Small intestine (tissue), 7 donors: Measurements from ENCODE around the gene RECK. TPM values are rescaled to one million over a fixed set of nuclear protein-coding genes. Genes with fewer than 3 reads are reported as not detected.
"Not testable (repeated sequence)": the region's sequence is repeated elsewhere in the genome, so short reads cannot be mapped to it uniquely, and the experiment has no call there.

ENCODE experiments used
- DNase-seq, 2 donors: peaks; one replicate each; pipeline versions ENCODE4 v3.0.0 to v3.0.0-alpha.2; 2013
- FAIRE-seq: peaks from 2 replicates; lab custom pipeline; 2012; peaks lifted over from hg19 to GRCh38; lab: Jason Lieb, UNC
- H3K27ac ChIP-seq, 3 donors: one replicate each; pipeline ENCODE4 v1.5.1; 2013; ENCODE audit warnings: low read length in 2 of 3, mild to moderate bottlenecking in 2 of 3, control low read depth in 1 of 3, inconsistent platforms in 1 of 3, low read depth in 1 of 3, moderate library complexity in 1 of 3
- H3K27me3 ChIP-seq, 3 donors: one replicate each; pipeline ENCODE4 v1.6.1; 2013; ENCODE audit warnings: low read length in 3 of 3, inconsistent platforms in 1 of 3; ENCODE audit not compliant: control insufficient read depth in 3 of 3, insufficient read depth in 3 of 3
- H3K36me3 ChIP-seq, 3 donors: one replicate each; pipeline ENCODE4 v1.6.1; 2013; ENCODE audit warnings: low read length in 3 of 3, inconsistent platforms in 1 of 3, low read depth in 1 of 3, mild to moderate bottlenecking in 1 of 3, moderate library complexity in 1 of 3; ENCODE audit not compliant: control insufficient read depth in 3 of 3, insufficient read depth in 2 of 3
- H3K4me1 ChIP-seq, 3 donors: one replicate each; pipeline ENCODE4 v1.6.1; 2013; ENCODE audit warnings: low read length in 2 of 3, inconsistent platforms in 1 of 3, low read depth in 1 of 3, mild to moderate bottlenecking in 1 of 3, moderate library complexity in 1 of 3; ENCODE audit not compliant: control insufficient read depth in 3 of 3, insufficient read depth in 2 of 3
- H3K4me3 ChIP-seq, 3 donors: one replicate each; pipeline ENCODE4 v1.5.1; 2013; ENCODE audit warnings: low read length in 3 of 3, control low read depth in 1 of 3, inconsistent platforms in 1 of 3, low read depth in 1 of 3, mild to moderate bottlenecking in 1 of 3, moderate library complexity in 1 of 3
- H3K9me3 ChIP-seq, 2 donors: one replicate each; pipeline ENCODE4 v1.6.1; 2013; ENCODE audit warnings: low read depth in 1 of 2, low read length in 1 of 2; ENCODE audit not compliant: control insufficient read depth in 2 of 2, insufficient read depth in 1 of 2
- WGBS, 3 donors: extraction: QIAGEN DNeasy Blood & Tissue Kit; methylation state at CpG; one replicate each; pipeline ENCODE4 v1.1.7; 2013; 5-methylcytosine and 5-hydroxymethylcytosine counted together
- polyA plus RNA-seq, 4 donors: library from polyadenylated mRNA; stranded (reverse) in 3 of 4; unstranded in 1 of 4; fragments of 200-250 nt in 3 of 4; fragments of 120-200 nt in 1 of 4; gene quantifications; one replicate each; pipeline versions ENCODE4 v1.2.1 to v1.2.3, GENCODE V29; 2013
- donor health status: healthy with polysubstance abuse.
- donor health status: control.
- donor health status: control.
- donor health status: Bipolar disorder and iron deficiency.
- donor health status: healthy.

RECK gene
- polyA plus RNA-seq, 4 donors, result 0.81 to 5.0 (median 4.7) TPM; not detected in 1

DNA sequence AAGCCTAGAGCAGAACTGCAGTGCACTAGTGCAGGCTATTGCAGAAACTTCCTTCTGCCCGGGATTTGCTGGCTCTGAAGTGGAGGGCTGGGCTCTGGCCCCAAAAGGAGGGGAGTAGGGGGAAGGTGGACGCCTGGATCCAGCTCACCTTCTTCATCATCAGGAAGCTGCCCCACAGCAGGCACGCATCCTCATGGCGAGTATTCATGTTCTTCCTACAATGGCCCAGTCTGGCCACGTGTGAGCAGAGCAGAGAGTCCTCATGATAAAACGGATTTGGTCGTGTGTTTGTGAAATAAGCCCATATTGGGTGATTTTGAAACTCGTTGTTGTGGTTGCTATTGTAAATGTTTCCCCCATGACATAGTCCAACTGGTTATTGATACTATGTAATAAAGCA, 91.6 kb downstream of the RECK start:
- 65 to 83% (median 72%) methylated on average over 8 of the region's 8 CpGs for WGBS, 3 donors
- H3K4me1 ChIP-seq, result peaks cover 0 to 23% (median 13%) of the 10 kb centered on the region in 3 donors
- DNase-seq (no peak), FAIRE-seq (no peak)
- H3K9me3 ChIP-seq, result no peaks in the 10 kb centered on the region
- no peak overlapping the region for H3K4me3 ChIP-seq
- H3K27me3 ChIP-seq, result no peaks in the 10 kb centered on the region
- no peaks in the 10 kb centered on the region for H3K36me3 ChIP-seq
- no peak overlapping the region for H3K27ac ChIP-seq

DNA sequence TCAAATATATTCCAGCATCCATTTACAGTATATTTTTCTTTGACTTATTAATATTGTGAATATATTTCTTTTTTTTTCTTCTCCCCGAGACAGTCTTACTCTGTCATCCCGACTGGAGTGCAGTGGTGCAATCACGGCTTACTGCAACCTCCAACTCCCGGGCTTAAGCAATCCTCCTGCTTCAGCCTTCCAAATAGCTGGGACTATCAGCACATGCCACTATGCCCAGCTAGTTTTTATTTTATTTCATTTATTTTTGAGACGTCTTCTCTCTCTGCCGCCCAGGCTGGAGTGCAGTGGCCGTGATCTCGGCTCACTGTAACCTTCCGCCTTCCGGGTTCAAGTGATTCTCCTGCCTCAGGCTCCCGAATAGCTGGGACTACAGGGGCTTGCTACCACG, 92.4 kb downstream of the RECK start:
- FAIRE-seq, result no peak
- no peaks in the 10 kb centered on the region for H3K27me3 ChIP-seq
- H3K9me3 ChIP-seq, result no peaks in the 10 kb centered on the region
- peaks cover 0 to 23% (median 13%) of the 10 kb centered on the region in 3 donors for H3K4me1 ChIP-seq
- no peaks in the 10 kb centered on the region for H3K36me3 ChIP-seq
- WGBS, 3 donors, result 95 to 99% (median 97%) methylated on average over 12 of the region's 12 CpGs
- no peak for DNase-seq
- no peak overlapping the region for H3K4me3 ChIP-seq
- no peak overlapping the region for H3K27ac ChIP-seq

DNA sequence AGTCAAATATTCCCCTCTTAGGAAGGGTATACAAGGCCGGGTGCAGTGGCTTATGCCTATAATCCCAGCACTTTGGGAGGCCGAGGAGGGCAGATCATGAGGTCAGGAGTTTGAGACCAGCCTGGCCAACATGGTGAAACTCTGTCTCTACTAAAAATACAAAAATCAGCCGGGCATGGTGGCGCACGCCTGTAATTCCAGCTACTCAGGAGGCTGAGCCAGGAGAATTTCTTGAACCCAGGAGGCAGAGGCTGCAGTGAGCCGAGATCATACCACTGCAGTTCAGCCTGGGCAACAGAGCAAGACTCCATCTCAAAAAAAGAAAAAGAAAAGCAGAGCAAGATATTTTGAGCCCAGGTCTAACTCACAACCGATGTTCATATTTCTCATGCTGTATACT, 95.0 kb downstream of the RECK start:
- Histone ChIP-seq H3K27me3 (peaks cover 0 to 18% (median 0%) of the 10 kb centered on the region in 3 donors), H3K4me1 (peaks cover 0 to 10% (median 8%) of the 10 kb centered on the region in 3 donors)
- not testable (repeated sequence) for H3K4me3 ChIP-seq, FAIRE-seq, H3K36me3 ChIP-seq, H3K27ac ChIP-seq, H3K9me3 ChIP-seq, DNase-seq
- 90 to 95% (median 93%) methylated on average over 7 of the region's 7 CpGs for WGBS, 3 donors

DNA sequence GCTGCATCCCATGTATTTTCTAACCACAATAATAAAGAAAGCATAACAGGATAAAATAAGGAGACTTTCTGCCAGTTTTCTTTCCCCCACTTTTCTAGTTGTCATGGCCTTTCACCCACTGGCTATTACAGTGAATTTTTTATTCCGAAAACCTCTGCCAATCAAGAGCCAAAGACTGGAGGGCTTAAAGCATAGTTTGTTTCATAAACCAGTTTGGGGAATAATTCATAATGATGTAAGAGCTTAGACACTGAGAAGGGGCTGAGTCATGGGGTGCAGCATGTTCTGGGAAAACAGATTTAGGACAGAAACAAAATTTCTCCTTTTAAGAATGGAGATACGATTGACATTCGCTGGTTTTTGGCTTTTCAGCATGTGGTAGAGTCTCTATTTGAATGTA, 95.4 kb downstream of the RECK start:
- no peak overlapping the region for H3K27ac ChIP-seq
- H3K4me3 ChIP-seq, result no peak overlapping the region
- H3K4me1 ChIP-seq, result peaks cover 0 to 9% (median 7%) of the 10 kb centered on the region in 3 donors
- no peak for FAIRE-seq
- H3K36me3 ChIP-seq, result no peaks in the 10 kb centered on the region
- peaks cover 0 to 20% (median 0%) of the 10 kb centered on the region in 3 donors for H3K27me3 ChIP-seq
- DNase-seq, result no peak
- WGBS, 3 donors, result 72 to 96% (median 85%) methylated on average over 3 of the region's 3 CpGs
- H3K9me3 ChIP-seq, result no peaks in the 10 kb centered on the region

DNA sequence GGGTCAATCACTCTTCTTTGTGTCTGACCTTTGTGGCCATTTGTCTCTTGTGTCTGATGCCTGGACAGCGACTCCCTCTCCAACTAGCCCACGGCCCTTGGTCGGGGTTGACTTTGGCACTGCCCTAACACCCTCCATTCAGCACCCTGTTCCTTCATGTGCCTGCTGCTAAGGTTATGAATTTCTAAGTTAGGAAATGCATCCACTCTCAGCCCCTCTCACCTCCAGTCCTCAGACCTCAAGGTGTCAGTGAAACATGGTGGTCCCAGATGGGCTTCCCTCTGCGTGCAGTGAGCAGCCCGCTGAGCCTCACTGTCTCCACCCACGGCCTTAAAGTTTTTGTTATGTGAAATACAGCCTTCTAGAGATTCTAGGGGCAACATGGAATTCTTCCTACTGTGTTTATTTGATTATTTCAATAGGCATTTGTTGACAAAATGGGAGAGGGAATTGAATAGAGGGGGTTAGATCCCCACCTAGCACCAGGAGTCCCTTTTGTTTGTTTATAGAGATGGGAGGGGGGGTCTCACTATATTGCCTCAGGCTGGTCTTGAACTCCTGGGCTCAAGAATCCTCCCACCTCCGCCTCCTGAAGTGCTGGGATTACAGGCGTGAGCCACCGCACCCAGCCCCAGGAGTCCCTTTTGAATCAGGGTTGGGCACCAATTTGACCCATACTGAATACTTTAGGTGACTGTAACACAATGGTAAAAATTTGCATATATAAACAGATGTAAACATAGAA, 98.2 kb downstream of the RECK start:
- DNase-seq (no peak), FAIRE-seq (no peak)
- Histone ChIP-seq H3K9me3 (peaks cover 0 to 3% of the 10 kb centered on the region in 2 donors), H3K4me1 (peaks cover 0 to 15% (median 8%) of the 10 kb centered on the region in 3 donors), H3K27me3 (peaks cover 0 to 37% (median 0%) of the 10 kb centered on the region in 3 donors), H3K36me3 (peaks cover 0 to 3% (median 0%) of the 10 kb centered on the region in 3 donors), H3K27ac (no peak overlapping the region), H3K4me3 (no peak overlapping the region)
- WGBS, 3 donors, result 83 to 91% (median 89%) methylated on average over 9 of the region's 9 CpGs

DNA sequence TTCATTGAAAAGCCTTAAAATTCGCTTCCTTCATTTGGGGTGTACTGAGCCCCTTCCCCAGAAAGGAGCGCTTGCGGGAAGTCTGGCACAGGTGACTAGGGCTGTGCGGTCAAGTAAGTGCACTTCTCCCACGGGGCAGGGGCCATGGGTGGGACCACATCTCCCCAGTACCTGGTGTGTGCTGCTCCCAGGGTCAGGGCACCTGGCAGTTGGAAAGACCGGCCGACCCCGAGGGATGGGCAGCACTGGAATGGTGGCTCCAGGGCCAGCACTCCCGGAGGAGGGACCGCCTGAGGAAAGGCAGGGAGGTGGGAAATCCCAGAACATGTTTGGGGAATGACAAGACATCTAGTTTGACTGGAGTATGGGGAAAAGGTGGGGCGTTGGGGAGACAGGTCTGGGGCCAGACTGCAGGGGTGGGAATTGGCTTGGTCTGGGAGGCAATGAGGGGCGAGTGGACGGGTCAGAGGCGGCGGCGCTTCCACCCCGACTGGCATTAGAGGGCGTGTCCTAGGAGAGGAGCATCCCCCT, 99.1 kb downstream of the RECK start:
- FAIRE-seq, result no peak
- Histone ChIP-seq H3K27me3 (peaks cover 0 to 37% (median 0%) of the 10 kb centered on the region in 3 donors), H3K9me3 (peaks cover 0 to 3% of the 10 kb centered on the region in 2 donors), H3K36me3 (peaks cover 0 to 3% (median 0%) of the 10 kb centered on the region in 3 donors), H3K4me1 (peaks cover 0 to 15% (median 11%) of the 10 kb centered on the region in 3 donors), H3K4me3 (peak overlapping the region; percentile 28 to 67 (median 51)), H3K27ac (peak overlapping the region in 1 of 3 donors; percentile 8)
- 11 to 25% (median 11%) methylated on average over 12 to 18 of the region's 18 CpGs for WGBS, 3 donors
- no peak for DNase-seq

DNA sequence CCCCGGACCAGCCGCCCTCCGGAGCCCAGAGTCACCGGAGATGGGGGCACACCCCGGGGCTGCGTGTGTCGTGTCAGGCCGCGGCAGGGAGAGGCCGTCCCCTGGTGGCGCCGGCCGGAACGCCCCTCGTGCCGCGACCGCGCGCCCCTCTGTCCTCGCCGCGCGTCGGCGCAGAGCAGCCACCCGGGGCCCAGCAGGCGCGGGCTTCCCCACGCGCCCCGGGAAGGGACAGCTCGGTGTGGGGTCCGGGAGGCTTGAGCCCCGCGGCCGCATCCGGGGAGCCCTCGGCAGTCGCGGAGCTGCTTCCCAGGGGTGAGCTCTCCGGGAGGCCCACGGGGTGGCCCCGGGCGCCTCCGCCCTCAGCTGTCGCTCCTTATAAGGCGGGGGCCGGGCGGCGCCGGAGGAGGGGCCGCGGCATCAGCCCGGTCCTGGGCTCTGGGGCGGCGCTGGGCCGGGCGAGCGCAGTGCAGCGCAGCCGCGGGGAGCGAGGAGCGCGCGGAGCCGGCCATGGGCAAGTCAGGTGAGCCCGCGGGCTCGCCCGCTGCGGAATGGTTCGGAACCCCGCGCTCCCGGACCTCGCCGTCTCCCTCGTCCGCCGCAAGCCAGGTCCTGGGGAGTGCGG, 99.7 kb downstream of the RECK start, which contains the start of gene GLIPR2:
Gene GLIPR2, plus strand, starts transcription at position 462 of the 622 bp plus-strand sequence. Its CDS starts 46 bp downstream, at position 508.
- 0 to 1% (median 1%) methylated on average over 35 to 83 of the region's 83 CpGs for WGBS, 3 donors
- H3K4me3 ChIP-seq, result peak within 1 kb of the TSS; percentile 51 to 67 (median 59)
- H3K9me3 ChIP-seq, result peaks cover 0 to 3% of the 10 kb centered on the region in 2 donors
- DNase-seq, result peak; percentile 71 to 88
- peaks cover 0 to 3% (median 0%) of the 10 kb centered on the region in 3 donors for H3K36me3 ChIP-seq
- peak within 1 kb of the TSS in 2 of 3 donors; percentile 37 to 69 for H3K27ac ChIP-seq
- no peak for FAIRE-seq
- peaks cover 0 to 37% (median 0%) of the 10 kb centered on the region in 3 donors for H3K27me3 ChIP-seq
- peaks cover 0 to 15% (median 11%) of the 10 kb centered on the region in 3 donors for H3K4me1 ChIP-seq

DNA sequence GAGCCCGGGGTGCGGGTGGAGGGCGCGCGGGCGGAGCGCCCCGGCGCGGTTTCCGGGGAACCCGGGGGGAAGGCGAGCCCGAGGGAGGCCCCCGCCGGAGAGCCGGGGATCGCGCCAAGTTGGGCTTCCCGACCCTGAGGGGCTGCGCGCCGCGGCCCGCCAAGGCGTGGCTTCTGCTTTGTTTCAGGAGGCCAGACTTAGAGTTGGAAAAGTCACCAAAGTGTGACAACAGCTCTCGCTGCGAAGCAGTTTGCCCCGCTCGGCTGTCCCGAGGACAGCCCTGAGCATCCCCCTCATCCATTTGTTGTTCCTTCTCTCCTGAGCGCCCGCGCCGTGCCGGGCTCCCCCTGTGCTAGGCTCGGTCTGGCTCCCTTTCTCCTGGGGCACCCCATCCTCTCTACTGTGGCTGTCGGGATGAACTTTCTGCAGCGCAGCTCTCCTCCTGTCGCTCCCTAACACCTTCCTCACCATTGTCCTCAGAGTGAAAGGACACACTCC, 100.2 kb downstream of the RECK start:
- H3K4me1 ChIP-seq, result peaks cover 0 to 18% (median 15%) of the 10 kb centered on the region in 3 donors
- 1% methylated on average over 35 to 40 of the region's 40 CpGs for WGBS, 3 donors
- FAIRE-seq, result no peak
- H3K27ac ChIP-seq, result peak overlapping the region in 2 of 3 donors; percentile 37 to 69
- peak in 1 of 2 donors; percentile 47 for DNase-seq
- peak overlapping the region; percentile 51 to 67 (median 59) for H3K4me3 ChIP-seq
- peaks cover 0 to 37% (median 0%) of the 10 kb centered on the region in 3 donors for H3K27me3 ChIP-seq
- peaks cover 0 to 6% (median 0%) of the 10 kb centered on the region in 3 donors for H3K36me3 ChIP-seq
- H3K9me3 ChIP-seq, result peaks cover 0 to 3% of the 10 kb centered on the region in 2 donors
